Activated CD4-positive, alpha-beta T cell treated with anti-CD3 and anti-CD28 coated beads for 24 hours (primary cell): ENCODE data around the gene CLP1.
"Not testable (repeated sequence)": the region's sequence is repeated elsewhere in the genome, so short reads cannot be mapped to it uniquely, and the experiment has no call there.

Experiments
- DNase-seq, 2 donors: peaks; one replicate each; pipeline ENCODE4 v3.0.0-alpha.2; 2020; ENCODE audit warnings: low read depth in 2 of 2

CLP1 gene

GRCh38 chr11:57663975-57664374 lies 6.4 kb downstream of the CLP1 start:
- DNase-seq: no peak

GRCh38 chr11:57667117-57667735 lies 9.7 kb downstream of the CLP1 start:
- peak; percentile 78 to 82 for DNase-seq

- DNase-seq: peak; percentile 96 to 98
These were observed 10.3 kb downstream of the CLP1 start, which contains the start of gene ZDHHC5 for GRCh38 chr11:57667736-57668433. TSS of gene ZDHHC5 (plus strand) at chr11:57668114. CDS start at chr11:57673091, 4,977 bp downstream.

- peak in 1 of 2 donors; percentile 25 for DNase-seq
These were observed 10.8 kb downstream of the CLP1 start for GRCh38 chr11:57668434-57668782.

GRCh38 chr11:57674251-57674650 lies 16.7 kb downstream of the CLP1 start:
- no peak for DNase-seq

- DNase-seq: no peak
These were observed 17.8 kb downstream of the CLP1 start for GRCh38 chr11:57675176-57675941.

- no peak for DNase-seq
These were observed 21.8 kb downstream of the CLP1 start for GRCh38 chr11:57679396-57679795.

GRCh38 chr11:57680552-57680874 lies 23.0 kb downstream of the CLP1 start:
- no peak for DNase-seq

GRCh38 chr11:57681168-57681567 lies 23.6 kb downstream of the CLP1 start:
- DNase-seq: no peak

- DNase-seq: not testable (repeated sequence)
These were observed 32.9 kb downstream of the CLP1 start for GRCh38 chr11:57690474-57690873.

- no peak for DNase-seq
These were observed 41.3 kb downstream of the CLP1 start for GRCh38 chr11:57698843-57699365.

- no peak for DNase-seq
These were observed 42.3 kb downstream of the CLP1 start for GRCh38 chr11:57699813-57700212.

GRCh38 chr11:57700425-57700824 lies 42.9 kb downstream of the CLP1 start:
- DNase-seq: no peak

GRCh38 chr11:57703341-57703740 lies 45.8 kb downstream of the CLP1 start:
- DNase-seq: no peak

GRCh38 chr11:57704932-57705331 lies 47.4 kb downstream of the CLP1 start:
- DNase-seq: no peak

GRCh38 chr11:57705432-57705831 lies 47.9 kb downstream of the CLP1 start:
- not testable (repeated sequence) for DNase-seq

- DNase-seq: no peak
These were observed 52.3 kb downstream of the CLP1 start for GRCh38 chr11:57709802-57710367.
